ENCODE data around the gene EPB41L2.

GRCh38 chr6:130913120-130913519 lies 149.9 kb downstream of the EPB41L2 start:
- TF ChIP-seq CTCF (IDR thresholded peaks at IDR 0.05; ENCODE audit: insufficient read depth, low read depth, low read length) (no peak), EZH2 (IDR thresholded peaks at IDR 0.05; ENCODE audit: insufficient read depth, low read length) (no peak)
